Hepatocyte (in vitro differentiated cells): Measurements from ENCODE around the gene PRSS21.

ENCODE experiments used
- EZH2 ChIP-seq: fragments of 200-600 bp; sonication (generic); IDR thresholded peaks from 2 replicates; pipeline ENCODE4 v1.6.1; 2016; ENCODE audit warnings: antibody characterized with exemption, mild to moderate bottlenecking, borderline replicate concordance
- EZH2phosphoT487 ChIP-seq: fragments of 200-600 bp; sonication (generic); IDR thresholded peaks from one replicate; pipeline ENCODE4 v1.6.1; 2018; ENCODE audit warnings: antibody characterized with exemption, mild to moderate bottlenecking, low read depth, moderate library complexity; ENCODE audit not compliant: unreplicated experiment, severe bottlenecking
- TF ChIP-seq, protein P1 (sequence below): fragments of 200-600 bp; sonication (generic); IDR thresholded peaks from 2 replicates; pipeline ENCODE4 v1.5.1; 2016; ENCODE audit warnings: antibody characterized with exemption, mild to moderate bottlenecking; ENCODE audit not compliant: poor library complexity

DNA sequence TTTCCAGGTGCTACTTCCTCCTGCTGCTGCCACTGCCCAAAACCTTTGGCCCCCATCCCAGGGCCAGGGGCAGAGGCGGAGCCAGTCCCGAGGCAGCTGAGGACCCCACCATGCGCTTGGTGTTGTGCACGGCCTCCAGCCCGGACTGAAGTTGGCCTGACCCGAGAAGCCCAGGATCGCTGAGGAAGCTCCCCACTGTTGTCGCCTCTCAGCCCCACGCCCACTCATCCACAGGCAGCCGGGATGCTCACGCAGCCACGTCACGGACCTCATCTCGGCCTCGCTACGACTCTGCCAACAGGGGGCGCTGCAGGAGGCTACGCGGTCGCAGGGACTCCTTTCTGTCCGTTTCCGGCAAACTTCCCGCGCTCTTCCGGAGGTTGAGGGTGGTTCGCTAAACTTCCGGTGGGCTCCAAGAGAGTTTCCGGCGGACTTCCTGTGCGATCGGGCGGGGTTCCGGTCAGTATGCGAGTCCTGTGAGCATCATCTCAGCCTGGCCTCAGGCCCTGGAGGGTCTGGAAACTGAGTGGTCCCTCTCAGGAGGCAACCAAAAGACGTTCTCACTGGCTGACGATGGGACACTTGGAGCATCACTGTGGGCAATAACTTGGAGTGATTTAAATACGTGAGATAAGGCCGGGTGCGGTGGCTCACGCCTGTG, 25.4 kb downstream of the PRSS21 start:
- TF ChIP-seq, protein P1, sequence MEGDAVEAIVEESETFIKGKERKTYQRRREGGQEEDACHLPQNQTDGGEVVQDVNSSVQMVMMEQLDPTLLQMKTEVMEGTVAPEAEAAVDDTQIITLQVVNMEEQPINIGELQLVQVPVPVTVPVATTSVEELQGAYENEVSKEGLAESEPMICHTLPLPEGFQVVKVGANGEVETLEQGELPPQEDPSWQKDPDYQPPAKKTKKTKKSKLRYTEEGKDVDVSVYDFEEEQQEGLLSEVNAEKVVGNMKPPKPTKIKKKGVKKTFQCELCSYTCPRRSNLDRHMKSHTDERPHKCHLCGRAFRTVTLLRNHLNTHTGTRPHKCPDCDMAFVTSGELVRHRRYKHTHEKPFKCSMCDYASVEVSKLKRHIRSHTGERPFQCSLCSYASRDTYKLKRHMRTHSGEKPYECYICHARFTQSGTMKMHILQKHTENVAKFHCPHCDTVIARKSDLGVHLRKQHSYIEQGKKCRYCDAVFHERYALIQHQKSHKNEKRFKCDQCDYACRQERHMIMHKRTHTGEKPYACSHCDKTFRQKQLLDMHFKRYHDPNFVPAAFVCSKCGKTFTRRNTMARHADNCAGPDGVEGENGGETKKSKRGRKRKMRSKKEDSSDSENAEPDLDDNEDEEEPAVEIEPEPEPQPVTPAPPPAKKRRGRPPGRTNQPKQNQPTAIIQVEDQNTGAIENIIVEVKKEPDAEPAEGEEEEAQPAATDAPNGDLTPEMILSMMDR: peak; percentile 31
- TF ChIP-seq EZH2: no peak
- TF ChIP-seq EZH2phosphoT487: no peak
